NCI-H446 treated with DMSO at 0.1 percent for 48 hours (cell line): ENCODE results near the gene SUN3.
"Not testable (repeated sequence)": the region's sequence is repeated elsewhere in the genome, so short reads cannot be mapped to it uniquely, and the experiment has no call there.

Experiments used
- DNase-seq: peaks from one replicate; lab custom pipeline; 2025; lab: John Stamatoyannopoulos, UW

The SUN3 gene

GRCh38 chr7:47943676-47944474 lies 85.0 kb downstream of the SUN3 start:
- DNase-seq, result no peak

- DNase-seq, result not testable (repeated sequence)
Observed at GRCh38 chr7:47942651-47943050, 86.3 kb downstream of the SUN3 start.

GRCh38 chr7:47942132-47942531 lies 86.8 kb downstream of the SUN3 start:
- no peak for DNase-seq

GRCh38 chr7:47941136-47941844 lies 87.6 kb downstream of the SUN3 start:
- no peak for DNase-seq

- DNase-seq, result no peak
Observed at GRCh38 chr7:47940088-47941013, 88.6 kb downstream of the SUN3 start.

- DNase-seq, result no peak
Observed at GRCh38 chr7:47939425-47940036, 89.4 kb downstream of the SUN3 start.

- no peak for DNase-seq
Observed at GRCh38 chr7:47938574-47939165, 90.2 kb downstream of the SUN3 start.

GRCh38 chr7:47937711-47938573 lies 91.0 kb downstream of the SUN3 start:
- DNase-seq, result no peak
